ENCODE measurements around the gene CFAP45. TPM values are rescaled to one million over a fixed set of nuclear protein-coding genes. Genes with fewer than 3 reads are reported as not detected.

CFAP45 gene
- total and polyA plus RNA-seq, 9 of the 15 experiments (the other 6 are each of a cell fraction or from before 2014, with no cell fraction given) = 0.65 to 2.4 (median 1.5) TPM

- Histone ChIP-seq H2AFZ (ENCODE audit: low read depth, low read length) (no peak overlapping the region), H3K4me3 (no peak overlapping the region), H3K27me3 (ENCODE audit: control insufficient read depth in 2 of 2, insufficient read depth in 2 of 2, low read length in 2 of 2) (peaks cover 15 to 49% of the 10 kb centered on the region in 2 experiments; a peak in 4 of 5 replicates), H3K4me2 (ENCODE audit: insufficient read depth, low read length) (no peak overlapping the region), H3K36me3 (ENCODE audit: control insufficient read depth, insufficient read depth, low read length) (no peaks in the 10 kb centered on the region), H3K79me2 (ENCODE audit: control insufficient read depth, insufficient read depth, low read length) (no peaks in the 10 kb centered on the region), H3K27ac (ENCODE audit: extremely low read depth, low read depth, low read length) (no peak overlapping the region), H3K9ac (ENCODE audit: insufficient read depth in 1 of 2, low read depth in 2 of 2, low read length in 2 of 2) (no peak overlapping the region), H3K4me1 (replicated peaks in 1 of 2; ENCODE audit: control insufficient read depth in 2 of 2, insufficient read depth in 2 of 2, low read length in 2 of 2) (peaks cover 0 to 3% of the 10 kb centered on the region in 2 experiments; a peak in 1 of 5 replicates), H3K9me3 (replicated peaks; ENCODE audit: control insufficient read depth, insufficient read depth, low read depth, low read length) (no peaks in the 10 kb centered on the region), H3K9me1 (ENCODE audit: control insufficient read depth, insufficient read depth, low read length) (no peaks in the 10 kb centered on the region), H4K20me1 (replicated peaks; ENCODE audit: control insufficient read depth, insufficient read depth, low read length) (no peaks in the 10 kb centered on the region)
- FAIRE-seq (no peak), ATAC-seq (no peak), DNase-seq (ENCODE audit: extremely low read depth in 1 of 4, low spot score in 3 of 4) (no peak)
- 0% methylated on average over 2 of the region's 2 CpGs for WGBS (ENCODE audit: insufficient coverage, low coverage, missing lambda C conversion rate)
- POLR2A ChIA-PET = interaction anchor here (1.0 to 1.6 kb wide), 4 partner anchors 10 to 168 kb away, joined by 3 to 5 read pairs (median 4); no protein-coding TSS in a partner anchor
- CTCF ChIA-PET (ENCODE audit: low intra/inter-chr PET ratio) = no interaction called here
- in situ Hi-C loops (cut with MboI) (no loop called here), intact Hi-C loops (cut with micrococcal nuclease) (no loop called here)
- BruUV-seq (replicated peaks) = no TSS peak
- TF ChIP-seq MAZ (CRISPR knock-in tag; conservative IDR thresholded peaks at IDR 0.05 in 1 of 2, IDR thresholded peaks at IDR 0.05 in 1 of 2) (no peak), PYGO2 (tag; IDR thresholded peaks at IDR 0.05) (no peak), STAG1 (CRISPR knock-in tag; IDR thresholded peaks at IDR 0.05; ENCODE audit: borderline replicate concordance) (no peak), HEY1 (CRISPR knock-in tag; IDR thresholded peaks at IDR 0.05; ENCODE audit: borderline replicate concordance) (no peak), GABPA (tag; conservative IDR thresholded peaks at IDR 0.05; ENCODE audit: low read depth) (no peak), ZNF140 (CRISPR knock-in tag; IDR thresholded peaks at IDR 0.05) (no peak), MTA2 (IDR thresholded peaks at IDR 0.05; ENCODE audit: low read depth) (no peak), CBX5 (IDR thresholded peaks at IDR 0.05; ENCODE audit: borderline replicate concordance, low read depth) (no peak)
Observed at GRCh38 chr1:159841749-159842148, 58.2 kb downstream of the CFAP45 start.

Data from K562 (cell line).